Measurements from ENCODE around the gene KIF2A.

KIF2A gene

GRCh38 chr5:62395210-62395950 is 89.4 kb downstream of the KIF2A start:
- no peak for DNase-seq

GRCh38 chr5:62403411-62404250 is 97.6 kb downstream of the KIF2A start, which contains the start of gene DIMT1:
DIMT1 (minus strand) TSS chr5:62403905; CDS start chr5:62403772, 133 bp downstream.
- peak; percentile 98 for DNase-seq

GRCh38 chr5:62412549-62413329 is 106.7 kb downstream of the KIF2A start, which contains the start of gene IPO11:
IPO11 (plus strand) TSS chr5:62412763; CDS start chr5:62437280, 24,517 bp downstream.
- peak; percentile 99 for DNase-seq

- DNase-seq, result no peak
Measured at GRCh38 chr5:62413711-62414110, 107.7 kb downstream of the KIF2A start.

- DNase-seq, result no peak
Measured at GRCh38 chr5:62418462-62419076, 112.6 kb downstream of the KIF2A start.

- DNase-seq, result no peak
Measured at GRCh38 chr5:62419609-62420008, 113.6 kb downstream of the KIF2A start.

- no peak for DNase-seq
Measured at GRCh38 chr5:62421414-62421813, 115.4 kb downstream of the KIF2A start.

- DNase-seq, result no peak
Measured at GRCh38 chr5:62424763-62425162, 118.8 kb downstream of the KIF2A start.

GRCh38 chr5:62431735-62432620 is 126.0 kb downstream of the KIF2A start:
- peak; percentile 4 for DNase-seq

GRCh38 chr5:62432621-62433064 is 126.6 kb downstream of the KIF2A start:
- no peak for DNase-seq
